Fibroblast of skin of scalp (primary cell): Measurements from ENCODE around the gene AQR.
A peak's percentile ranks its signal among the peaks of the same experiment; 100 is the strongest.
"Not testable (repeated sequence)": the region's sequence is repeated elsewhere in the genome, so short reads cannot be mapped to it uniquely, and the experiment has no call there.

Experiments
- DNase-seq: peaks from one replicate; pipeline ENCODE4 v3.0.0-alpha.2; 2013

Gene AQR

DNA sequence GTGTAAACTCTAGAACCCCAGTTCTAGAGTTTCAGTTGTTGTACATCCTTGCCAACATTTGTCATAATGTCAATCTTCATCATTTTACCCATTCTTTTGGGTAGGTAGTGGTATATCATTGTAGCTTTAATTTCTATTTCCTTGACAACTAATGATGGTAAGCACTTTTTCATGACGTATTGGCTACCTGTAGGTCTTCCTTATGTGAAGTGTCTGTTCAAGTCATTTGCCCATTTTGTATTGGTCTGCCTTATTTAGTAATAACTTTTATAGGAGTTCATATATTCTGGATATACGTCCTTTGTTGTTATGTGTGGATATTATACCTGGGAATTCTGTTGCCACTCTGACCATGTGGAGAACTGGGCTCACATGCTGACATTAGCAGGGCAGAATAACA, 100.4 kb downstream of the AQR start:
- no peak for DNase-seq

DNA sequence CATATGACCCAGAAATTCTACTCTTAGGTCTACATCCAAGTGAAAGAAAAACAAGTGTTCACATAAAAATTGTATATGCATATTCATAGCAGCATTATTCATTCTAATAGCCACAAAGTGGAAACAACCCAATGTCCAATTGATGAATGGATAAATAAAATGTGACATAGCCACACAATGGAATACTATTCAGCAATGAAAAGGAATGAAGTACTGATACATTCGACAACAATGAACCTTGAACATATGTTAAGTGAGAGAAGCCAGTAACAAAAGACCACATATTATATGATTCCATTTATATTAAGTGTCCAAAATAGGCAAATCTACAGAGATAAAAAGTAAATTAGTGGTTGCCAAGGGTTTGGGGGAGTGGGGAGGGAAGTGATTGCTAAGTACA, 104.0 kb downstream of the AQR start:
- no peak for DNase-seq

DNA sequence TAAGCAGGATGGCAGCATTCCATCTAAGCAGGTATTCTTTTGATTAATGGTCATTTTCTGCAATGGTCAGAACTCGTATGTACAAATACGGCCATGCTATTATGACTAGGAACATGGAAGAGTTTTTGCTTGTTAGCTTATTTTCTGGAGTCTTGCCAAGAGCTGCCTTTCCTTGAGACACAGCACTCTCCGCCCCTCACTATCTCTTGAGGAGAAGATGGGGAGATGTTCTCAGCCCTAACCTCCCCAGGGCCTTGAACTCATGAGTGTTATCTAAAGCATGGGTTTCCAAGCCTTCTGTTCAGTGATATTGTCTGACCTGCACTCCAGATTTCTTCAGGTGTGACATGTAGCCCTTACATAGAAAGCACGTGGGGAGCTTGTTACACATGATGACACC, 108.3 kb downstream of the AQR start:
- no peak for DNase-seq

DNA sequence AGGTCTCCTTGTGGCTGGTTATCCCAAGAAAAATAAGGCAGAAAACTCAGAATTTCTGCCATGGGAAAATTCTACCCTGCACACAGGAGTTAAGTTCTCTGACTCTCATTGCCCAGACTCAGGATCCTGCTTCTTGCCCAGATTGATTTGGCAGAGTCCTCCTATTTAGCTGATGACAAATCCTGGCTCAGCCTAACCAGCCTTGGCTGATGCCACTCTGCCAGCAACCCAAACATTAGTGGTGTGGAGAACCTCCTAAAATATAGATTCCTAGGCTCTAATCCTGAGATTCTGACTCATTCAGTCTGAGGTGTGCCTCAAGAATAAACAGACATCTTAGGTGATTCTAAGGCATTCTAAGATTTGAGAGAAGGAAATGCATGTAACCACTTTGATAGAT, 113.6 kb downstream of the AQR start:
- DNase-seq: no peak

DNA sequence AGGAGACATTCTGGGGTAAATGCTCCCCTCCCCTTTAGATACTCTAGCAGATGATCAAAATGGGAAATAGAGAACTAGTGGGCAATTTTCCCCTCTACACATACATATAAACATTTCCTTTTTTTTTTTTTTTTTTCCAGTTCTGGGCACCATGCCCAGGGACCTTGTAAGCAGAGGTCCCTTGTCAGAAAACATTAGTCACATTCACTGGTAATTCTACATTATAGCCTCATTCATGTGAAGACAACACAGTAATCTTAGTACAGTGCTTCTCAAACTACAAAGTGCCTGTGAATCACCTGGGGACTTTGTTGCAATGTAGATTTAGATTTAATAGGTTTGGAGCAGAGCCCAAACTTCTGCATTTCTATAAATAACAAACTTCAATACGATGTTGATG, 114.1 kb downstream of the AQR start:
- peak; percentile 65 for DNase-seq

DNA sequence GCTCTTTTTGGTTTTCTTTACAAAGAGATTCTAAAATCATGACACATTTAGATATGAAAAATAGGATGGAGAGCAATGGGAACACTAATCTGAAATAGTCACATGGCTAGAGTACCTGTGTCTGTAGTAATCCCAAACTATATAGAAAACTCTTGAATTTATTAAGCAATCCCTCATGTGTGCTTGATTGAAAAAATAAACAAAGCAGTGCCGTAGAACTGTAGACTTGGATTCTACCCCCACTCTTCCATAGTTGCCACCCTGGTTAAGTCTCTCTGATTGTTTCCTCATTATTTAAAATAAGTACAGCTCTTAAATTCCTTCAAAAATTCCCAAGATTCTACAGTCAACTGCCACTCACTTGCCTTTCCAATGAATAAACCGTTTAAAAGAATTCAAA, 115.3 kb downstream of the AQR start:
- no peak for DNase-seq

DNA sequence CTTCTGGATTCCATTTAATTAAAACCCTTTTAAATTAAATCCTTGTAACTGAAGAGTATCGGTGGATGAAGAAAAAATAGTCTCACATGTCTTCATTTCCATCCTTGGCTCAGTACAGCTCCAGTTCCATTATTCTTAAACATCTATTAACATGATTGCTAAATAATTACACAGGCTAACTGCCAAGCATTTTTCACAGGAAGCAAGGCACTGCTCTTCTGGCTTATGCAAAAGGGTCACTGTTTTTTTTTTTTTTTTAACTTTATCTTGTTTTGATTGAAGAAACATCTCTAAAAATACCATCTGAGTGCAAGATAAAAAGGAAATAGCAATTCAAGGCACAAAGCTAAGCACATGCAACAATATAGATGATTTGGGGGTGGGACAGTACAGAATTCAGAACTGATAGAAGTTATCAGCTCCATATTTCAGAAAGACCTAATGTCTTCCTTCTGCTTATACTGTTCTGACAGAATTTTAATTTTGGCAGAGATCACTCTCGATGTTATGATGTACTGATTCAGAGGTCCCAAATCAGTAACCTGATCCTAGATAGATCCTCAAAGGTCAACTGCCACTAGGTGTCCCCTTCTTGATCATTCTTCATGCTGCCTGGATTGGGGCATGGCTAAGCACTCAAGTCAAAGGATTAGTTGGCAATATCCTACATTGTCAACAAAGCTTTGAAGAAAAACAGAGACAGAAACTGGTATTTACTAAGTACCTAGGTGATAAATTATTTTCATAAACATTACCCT, 116.4 kb downstream of the AQR start:
- peak; percentile 7 for DNase-seq

DNA sequence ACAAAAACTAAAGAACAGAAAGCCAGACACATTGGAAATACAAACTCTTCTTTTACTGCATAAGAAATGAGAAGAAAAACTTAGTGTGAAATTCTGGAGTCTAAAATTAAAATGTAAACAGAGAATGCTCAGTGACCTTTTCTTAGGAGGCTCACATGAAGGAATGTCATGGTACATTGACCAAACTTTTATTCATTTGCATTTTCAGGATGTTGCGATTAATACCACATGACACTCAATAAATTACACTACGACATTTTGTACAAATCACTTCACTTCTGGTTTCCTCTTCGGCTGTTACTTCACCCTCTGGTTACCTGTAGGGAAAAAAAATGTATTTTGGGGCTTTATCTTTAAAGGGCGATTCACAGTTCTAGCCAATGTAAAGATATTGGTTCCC, 117.8 kb downstream of the AQR start:
- no peak for DNase-seq

DNA sequence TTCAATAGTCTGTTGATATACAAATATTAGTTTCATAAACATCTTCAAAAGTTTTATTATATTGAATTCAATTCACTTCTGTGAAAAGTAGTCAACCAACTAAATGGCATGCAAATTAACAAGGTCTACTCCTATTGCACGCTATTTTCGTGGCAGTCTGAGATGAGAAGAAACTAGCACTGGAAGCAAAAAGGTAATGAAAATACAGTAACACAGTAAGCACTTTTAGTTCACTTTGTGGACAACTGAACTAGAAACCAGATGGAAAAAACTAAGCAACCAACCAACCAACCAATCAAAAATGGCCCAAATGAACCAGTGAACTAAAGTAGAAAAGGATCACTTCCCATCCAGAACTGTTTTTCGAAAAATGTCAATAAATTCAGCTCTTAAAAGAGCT, 118.5 kb downstream of the AQR start:
- no peak for DNase-seq

DNA sequence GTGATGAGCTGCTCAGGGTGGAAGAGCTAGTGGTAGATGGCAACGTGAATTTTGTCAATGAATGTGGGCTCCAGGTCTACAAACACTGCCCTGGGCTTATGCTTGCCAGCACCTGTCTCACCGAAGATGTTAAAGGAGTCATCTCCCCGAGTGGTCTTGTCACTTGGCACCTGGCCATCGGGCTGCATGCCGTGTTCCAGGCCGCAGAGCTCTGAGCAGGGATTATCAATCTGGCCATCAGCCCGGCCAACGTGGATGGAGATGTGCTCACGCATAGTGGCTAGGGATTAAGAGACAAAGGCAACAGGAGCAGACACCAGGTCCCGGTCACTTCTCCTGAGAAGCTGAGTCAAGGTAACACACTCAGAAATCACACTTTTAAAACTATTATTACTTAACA, 119.4 kb downstream of the AQR start:
- DNase-seq: no peak

DNA sequence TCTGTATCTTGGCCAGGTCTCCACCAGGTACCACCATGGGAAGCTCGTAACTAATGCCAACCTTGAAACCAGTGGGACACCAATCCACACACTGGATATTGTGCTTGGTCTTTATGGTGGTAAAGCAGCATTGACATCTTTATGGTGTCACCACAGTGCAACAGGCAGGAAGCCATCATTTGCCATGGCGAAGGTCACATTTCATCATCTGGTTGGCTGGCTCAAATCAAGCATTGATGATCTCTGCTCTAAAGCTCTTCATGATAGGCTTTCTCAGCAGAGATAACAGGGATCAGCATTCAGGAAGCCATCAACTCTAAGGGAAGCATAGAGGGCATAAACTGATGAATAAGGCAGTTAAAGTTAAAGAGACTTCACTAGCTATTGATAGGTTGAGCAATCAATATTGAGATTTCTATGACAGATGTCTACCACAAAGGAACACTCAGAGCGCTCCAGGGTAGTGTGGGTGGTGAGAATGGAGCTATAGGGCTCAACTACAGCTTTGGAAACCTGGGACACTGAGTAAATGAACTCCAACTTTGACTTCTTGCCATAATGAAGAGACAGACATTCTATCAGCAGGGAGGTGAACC, 120.1 kb downstream of the AQR start:
- DNase-seq: no peak

DNA sequence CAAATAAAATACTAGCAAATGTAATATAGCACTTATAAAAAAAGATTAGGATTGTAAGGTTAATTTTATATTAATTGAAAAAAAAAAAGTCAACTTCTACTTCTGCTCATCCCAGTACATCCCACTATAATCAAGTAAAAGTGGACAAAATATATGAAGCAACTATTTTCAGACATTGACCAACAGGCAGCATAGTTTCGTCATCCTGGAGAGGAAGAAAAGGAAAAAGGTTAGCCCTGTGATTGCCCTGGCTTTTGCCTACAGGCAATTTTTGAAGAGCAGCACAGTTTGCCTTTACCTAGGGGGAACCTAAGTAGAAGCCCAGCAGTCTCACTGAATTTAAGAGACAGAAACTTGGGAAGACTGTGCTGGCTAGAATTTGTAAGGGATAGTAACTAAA, 121.9 kb downstream of the AQR start:
- DNase-seq: no peak

DNA sequence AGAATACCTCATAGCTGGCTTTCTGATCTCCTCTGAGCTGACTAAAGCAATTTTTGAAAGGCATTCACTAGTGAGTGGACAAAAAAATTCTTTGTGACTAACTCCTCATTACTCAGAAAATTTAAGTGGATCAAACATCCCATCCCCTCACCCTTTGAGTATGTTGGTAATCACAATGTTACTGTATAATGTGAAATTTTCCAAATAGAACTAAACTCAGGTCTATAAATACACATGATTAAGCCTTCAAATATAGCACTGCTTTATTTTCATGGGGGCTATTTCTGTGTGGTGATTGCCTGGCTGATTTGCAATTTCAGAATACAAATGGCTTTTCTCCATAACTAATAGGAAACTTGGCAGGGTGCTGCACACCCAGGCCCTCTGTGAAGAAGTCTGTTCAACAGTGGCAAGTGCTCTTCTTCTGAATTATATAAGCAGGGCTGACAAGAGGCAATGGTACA, 128.2 kb downstream of the AQR start:
- peak; percentile 26 for DNase-seq

DNA sequence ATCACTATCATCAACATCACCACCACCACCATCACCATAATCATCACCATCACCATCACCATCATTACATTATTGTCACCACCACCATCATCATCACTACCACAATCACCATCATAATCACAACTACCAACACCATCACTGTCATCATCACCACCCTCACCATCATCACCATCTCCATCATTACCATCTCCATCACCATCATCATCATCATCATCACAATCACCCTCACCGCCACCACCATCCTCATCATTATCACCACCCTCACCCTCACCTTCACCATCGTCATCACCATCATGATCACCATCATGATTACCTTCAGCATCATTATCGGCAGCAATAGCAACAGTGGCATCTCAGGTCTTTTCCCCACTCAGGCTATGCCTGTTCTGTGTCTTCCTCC, 131.3 kb downstream of the AQR start:
- DNase-seq: no peak

DNA sequence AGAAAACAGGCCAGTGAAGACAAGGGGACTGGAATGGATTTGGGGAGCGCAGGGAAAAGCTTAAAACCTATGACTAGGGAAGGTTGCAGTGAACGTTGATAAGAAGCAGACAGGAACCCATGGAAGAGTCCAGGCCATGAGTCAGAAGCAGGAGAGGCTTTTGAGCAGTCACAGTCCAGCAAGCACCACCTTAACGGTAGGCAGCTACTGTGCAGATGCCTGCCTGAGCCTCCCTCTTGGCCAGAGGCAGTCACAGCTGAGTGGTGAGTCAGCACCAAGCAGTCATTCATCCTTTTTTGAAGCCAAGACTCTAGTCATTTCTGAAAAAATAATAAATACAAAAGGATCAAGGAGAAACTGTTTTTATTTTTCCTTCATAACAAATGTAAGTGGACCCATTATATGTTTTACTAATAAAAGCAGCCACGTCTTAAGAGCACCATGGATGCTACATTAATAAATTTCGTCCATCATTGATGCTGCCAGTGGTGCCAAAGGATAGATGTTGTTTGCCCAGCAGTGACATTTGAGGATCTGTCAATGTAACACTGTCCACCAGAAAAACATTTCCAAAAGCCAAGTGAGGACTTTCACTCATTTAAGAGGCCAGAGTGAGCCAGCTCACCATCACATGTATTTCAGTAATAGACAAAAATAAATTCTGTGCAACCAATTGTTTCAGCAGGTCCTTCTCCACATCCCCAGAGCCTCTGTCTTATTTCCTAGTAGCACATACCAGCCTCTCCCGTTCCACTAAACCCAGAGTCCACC, 132.1 kb downstream of the AQR start:
- peak; percentile 43 for DNase-seq

DNA sequence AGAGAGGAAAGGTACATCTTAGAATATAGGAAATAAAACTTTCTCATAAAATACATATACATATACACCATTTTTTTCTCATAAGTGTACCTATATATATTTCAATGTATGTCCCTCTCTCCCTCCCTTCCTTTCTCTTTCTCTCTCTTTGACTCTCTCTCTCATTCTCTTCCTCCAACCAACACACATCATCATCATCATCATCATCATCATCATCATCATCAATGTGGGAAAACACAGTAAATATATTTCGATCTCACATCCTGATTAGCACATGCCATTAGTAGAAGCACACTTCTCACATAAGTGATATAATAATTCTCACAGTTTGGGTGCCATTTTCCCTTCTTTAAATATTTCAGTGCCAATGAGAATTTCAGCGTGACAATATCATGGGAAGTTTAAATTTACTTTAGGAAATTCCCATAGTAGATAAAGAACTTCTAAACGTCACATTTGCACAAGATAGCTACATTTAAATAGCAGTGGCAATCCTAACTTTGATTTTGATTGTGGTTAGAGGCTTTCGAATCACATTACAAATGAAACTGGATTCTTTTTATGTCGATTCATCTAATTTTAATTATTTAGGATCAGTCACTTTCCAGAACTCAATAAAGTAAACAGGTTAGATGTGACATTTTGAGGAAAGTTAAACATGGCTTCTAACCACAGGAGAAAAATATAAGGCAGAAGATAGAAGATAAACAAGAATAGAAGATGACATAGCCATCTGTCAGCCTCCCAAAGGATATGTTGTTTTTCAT, 141.2 kb downstream of the AQR start:
- DNase-seq: no peak

DNA sequence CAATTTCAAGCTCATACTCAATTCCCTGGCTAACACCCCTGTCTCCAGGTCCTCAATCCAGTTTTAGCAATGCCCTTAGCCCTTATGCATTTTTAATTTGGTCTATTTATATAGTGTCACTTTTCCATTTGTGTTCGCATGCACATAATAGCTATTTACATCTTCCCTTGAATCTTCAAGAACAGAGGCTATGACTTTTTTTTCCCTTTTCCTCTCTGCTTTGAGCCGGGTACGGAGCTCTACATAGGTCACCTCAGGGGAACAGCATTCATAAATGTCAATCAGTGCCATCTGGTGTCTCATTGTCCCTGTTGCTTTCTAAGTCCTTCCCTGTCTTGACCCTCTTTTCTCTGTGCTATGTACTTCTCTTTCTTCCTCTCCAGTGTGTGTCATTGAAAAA, 147.7 kb downstream of the AQR start:
- DNase-seq: no peak

DNA sequence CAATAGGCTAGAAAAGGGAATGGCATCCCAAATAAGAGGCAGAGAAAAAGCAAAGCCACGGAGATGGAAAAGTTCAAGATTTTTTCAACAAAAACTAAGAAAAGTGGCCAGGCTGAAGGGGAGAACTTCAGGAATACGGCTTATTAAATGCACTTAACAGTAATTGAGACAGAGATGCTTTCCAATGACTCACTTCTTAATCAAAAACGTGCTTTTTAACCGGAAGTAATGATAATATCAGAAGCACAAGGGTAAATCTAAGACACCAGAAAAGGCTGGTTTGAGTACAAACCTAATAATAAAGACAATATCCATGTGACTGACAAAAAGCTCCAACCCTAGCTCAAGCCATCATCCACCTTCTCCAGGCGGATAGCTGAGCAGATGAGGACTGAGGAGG, 149.4 kb downstream of the AQR start:
- DNase-seq: no peak

DNA sequence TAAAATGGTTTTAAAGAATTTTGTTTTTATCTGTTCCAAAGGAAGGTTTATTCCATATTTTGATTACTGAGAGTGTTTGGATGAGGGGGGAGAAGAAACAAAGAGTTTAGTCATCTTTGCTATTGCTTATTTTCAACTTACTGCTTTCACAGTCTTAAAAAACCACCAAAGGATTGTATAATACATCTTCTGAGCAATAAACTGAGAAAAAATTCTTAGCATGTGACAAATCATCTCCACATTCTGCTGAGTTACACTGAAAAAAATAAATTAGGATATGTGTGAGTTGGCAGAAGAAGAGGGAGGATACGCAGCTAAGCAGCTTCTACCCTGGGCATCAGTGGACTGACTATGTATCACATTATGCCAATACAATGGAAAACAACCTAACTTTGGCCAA, 151.0 kb downstream of the AQR start:
- DNase-seq: peak; percentile 44

DNA sequence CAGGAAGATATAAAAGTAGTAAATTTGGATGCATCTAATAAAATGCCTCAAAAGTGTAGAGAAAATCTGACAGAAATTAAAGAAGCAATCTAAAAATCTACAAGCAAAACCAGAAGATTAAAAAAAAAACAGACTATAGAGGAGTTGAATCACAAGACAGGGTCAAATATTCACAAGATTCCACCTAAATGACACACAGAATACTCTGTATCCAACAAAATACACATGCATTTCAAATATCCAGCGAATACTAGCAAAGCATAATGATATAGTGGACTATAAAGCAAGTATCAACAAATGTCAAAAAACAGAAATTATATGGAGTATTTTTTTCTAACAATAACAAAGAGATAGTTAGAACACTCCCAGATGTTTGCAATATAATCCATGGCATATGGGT, 153.7 kb downstream of the AQR start:
- peak; percentile 39 for DNase-seq

DNA sequence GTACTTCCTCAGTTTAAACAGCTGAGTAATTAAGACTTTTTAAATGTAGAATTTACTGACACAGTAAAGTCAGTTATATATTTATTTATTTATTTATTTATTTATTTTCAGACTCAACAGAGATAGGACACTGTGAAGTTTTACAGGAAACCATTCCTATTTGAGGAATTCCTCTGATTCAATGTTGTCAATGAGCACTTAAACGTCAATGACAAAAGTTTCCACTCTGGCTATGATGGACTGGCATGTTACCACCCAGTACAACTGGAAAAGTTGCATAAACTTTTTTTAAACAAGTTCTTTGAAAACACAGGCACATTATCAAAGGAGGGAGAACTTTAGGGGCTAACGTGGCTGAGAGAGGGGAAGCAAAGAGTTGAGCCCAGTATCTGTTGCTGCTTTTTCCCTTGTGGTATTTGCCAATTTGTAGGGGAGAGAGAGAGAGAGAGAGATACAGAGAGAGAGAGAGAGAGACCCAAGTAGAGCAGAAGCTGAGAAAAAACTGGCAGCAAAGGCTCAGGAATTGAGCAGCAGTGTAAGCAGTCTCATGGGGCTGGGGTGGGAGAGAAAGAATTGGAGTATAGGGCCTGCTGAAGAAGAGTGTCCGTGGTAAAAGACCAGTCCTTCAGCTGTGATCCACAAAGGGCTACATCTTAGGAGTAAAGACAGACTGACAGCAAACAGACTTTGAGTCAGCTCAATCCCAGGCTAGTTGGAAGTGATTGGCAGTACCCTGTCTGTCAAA, 155.9 kb downstream of the AQR start:
- no peak for DNase-seq

DNA sequence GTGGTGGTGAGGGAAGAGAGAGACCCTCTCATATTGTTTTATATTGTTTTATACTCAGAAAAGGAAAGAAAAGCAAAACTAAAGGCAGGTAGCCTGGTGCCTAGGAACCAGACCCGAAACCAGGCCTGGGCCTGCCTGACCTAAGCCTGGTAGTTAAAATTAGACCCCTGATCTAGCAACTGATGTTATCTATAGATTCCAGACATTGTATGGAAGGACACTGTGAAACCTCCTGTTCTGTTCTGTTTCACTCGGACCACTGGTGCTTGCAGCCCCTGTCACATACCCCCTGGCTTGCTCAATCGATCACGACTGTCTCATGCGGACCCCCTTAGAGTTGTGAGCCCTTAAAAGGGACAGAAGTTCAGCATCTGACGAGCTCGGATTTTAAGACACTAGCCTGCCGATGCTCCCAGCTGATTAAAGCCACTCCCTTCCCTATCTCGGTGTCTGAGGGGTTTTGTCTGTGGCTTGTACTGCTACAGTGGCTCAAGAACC, 156.6 kb downstream of the AQR start:
- not testable (repeated sequence) for DNase-seq
